Skeletal muscle tissue (tissue), 4 donors: ENCODE results near the gene ANKRD36B. TPM values are rescaled to one million over a fixed set of nuclear protein-coding genes. Genes with fewer than 3 reads are reported as not detected.
A peak's percentile ranks its signal among the peaks of the same experiment; 100 is the strongest.
"Not testable (repeated sequence)": the region's sequence is repeated elsewhere in the genome, so short reads cannot be mapped to it uniquely, and the experiment has no call there.

ENCODE experiments used
- H3K27ac ChIP-seq: one replicate; pipeline ENCODE4 v1.7.0; 2013; ENCODE audit warnings: mild to moderate bottlenecking, low read depth, low read length, inconsistent platforms
- H3K27me3 ChIP-seq, 3 donors: one replicate each; pipeline ENCODE4 v1.7.0; 2013; ENCODE audit warnings: low read length in 3 of 3; ENCODE audit not compliant: control insufficient read depth in 3 of 3, insufficient read depth in 3 of 3
- H3K36me3 ChIP-seq, 3 donors: one replicate each; pipeline ENCODE4 v1.7.0; 2013; ENCODE audit warnings: low read length in 3 of 3; ENCODE audit not compliant: control insufficient read depth in 3 of 3, insufficient read depth in 3 of 3
- H3K4me1 ChIP-seq, 3 donors: one replicate each; pipeline ENCODE4 v1.7.0; 2013; ENCODE audit warnings: low read length in 3 of 3, mild to moderate bottlenecking in 3 of 3; ENCODE audit not compliant: control insufficient read depth in 3 of 3, insufficient read depth in 3 of 3
- H3K4me3 ChIP-seq, 3 donors: one replicate each; pipeline ENCODE4 v1.7.0; 2013; ENCODE audit warnings: low read length in 3 of 3
- H3K9ac ChIP-seq, 3 donors: one replicate each; pipeline ENCODE4 v1.7.0; 2013; ENCODE audit warnings: low read length in 3 of 3, mild to moderate bottlenecking in 3 of 3, moderate library complexity in 2 of 3, low read depth in 1 of 3
- H3K9me3 ChIP-seq, 3 donors: one replicate each; pipeline ENCODE4 v1.7.0; 2013; ENCODE audit warnings: low read length in 3 of 3; ENCODE audit not compliant: control insufficient read depth in 3 of 3
- total RNA-seq: library from RNA; depleted of rRNA; stranded (reverse); fragments of >200 nt; gene quantifications from one replicate; pipeline ENCODE4 v1.2.3, GENCODE V29; 2014
- donor health status: Osteomylitis.

Gene ANKRD36B
- total RNA-seq, 1 donor from 2014 or later = 43.3 TPM

- not testable (repeated sequence) for H3K27me3 ChIP-seq, H3K36me3 ChIP-seq, H3K27ac ChIP-seq, H3K9me3 ChIP-seq, H3K4me3 ChIP-seq, H3K4me1 ChIP-seq, H3K9ac ChIP-seq
Observed at GRCh38 chr2:97605524-97606339, 16.1 kb upstream of the ANKRD36B start.

- not testable (repeated sequence) for H3K9ac ChIP-seq, H3K27ac ChIP-seq, H3K4me3 ChIP-seq, H3K27me3 ChIP-seq, H3K9me3 ChIP-seq, H3K4me1 ChIP-seq, H3K36me3 ChIP-seq
Observed at GRCh38 chr2:97605109-97605508, 15.4 kb upstream of the ANKRD36B start.

DNA sequence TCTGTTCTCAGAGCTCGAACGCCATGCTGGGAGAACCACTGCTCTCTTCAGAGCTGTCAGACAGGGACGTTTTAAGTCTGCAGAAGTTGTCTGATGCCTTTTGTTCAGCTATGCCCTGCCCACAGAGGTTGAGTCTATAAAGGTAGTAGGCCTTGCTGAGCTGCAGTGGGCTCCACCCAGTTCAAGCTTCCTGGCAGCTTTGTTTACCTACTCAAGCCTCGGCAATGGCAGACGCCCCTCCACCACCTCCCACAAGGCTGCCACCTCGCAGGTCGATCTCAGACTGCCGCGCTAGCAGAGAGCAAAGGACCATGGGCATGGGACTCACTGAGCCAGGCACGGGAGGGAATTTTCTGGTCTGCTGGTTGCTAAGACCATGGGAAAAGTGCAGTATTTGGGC lies 11.9 kb upstream of the ANKRD36B start:
- not testable (repeated sequence) for H3K27ac ChIP-seq, H3K36me3 ChIP-seq, H3K27me3 ChIP-seq, H3K9me3 ChIP-seq, H3K4me3 ChIP-seq, H3K9ac ChIP-seq, H3K4me1 ChIP-seq

DNA sequence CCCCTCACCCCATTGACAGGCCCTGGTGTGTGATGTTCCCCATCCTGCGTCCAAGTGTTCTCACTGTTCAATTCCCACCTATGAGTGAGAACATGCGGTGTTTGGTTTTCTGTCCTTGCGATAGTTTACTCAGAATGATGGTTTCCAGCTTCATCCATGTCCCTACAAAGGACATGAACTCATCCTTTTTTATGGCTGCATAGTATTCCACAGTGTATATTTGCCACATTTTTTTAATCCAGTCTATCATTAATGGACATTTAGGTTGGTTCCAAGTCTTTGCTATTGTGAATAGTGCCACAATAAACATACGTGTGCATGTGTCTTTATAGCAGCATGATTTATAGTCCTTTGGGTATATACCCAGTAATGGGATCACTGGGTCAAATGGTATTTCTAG lies 6.5 kb upstream of the ANKRD36B start:
- H3K27ac ChIP-seq, H3K36me3 ChIP-seq, H3K9ac ChIP-seq, H3K27me3 ChIP-seq, H3K9me3 ChIP-seq, H3K4me3 ChIP-seq, H3K4me1 ChIP-seq: not testable (repeated sequence)

- H3K4me1 ChIP-seq, H3K4me3 ChIP-seq: not testable (repeated sequence)
Observed at GRCh38 chr2:97593520-97593919, 3.8 kb upstream of the ANKRD36B start.

GRCh38 chr2:97590515-97591394 lies 1.1 kb upstream of the ANKRD36B start:
- not testable (repeated sequence) for H3K36me3 ChIP-seq, H3K27me3 ChIP-seq, H3K4me1 ChIP-seq, H3K9me3 ChIP-seq
- H3K9ac ChIP-seq = peak overlapping the region; percentile 74 to 90 (median 78)
- peak overlapping the region; percentile 75 to 82 (median 76) for H3K4me3 ChIP-seq
- peak overlapping the region; percentile 74 for H3K27ac ChIP-seq

More at GRCh38 chr2:97593520-97593919, 3.8 kb upstream of the ANKRD36B start:
- not testable (repeated sequence) for H3K9me3 ChIP-seq, H3K27ac ChIP-seq, H3K9ac ChIP-seq, H3K36me3 ChIP-seq, H3K27me3 ChIP-seq

DNA sequence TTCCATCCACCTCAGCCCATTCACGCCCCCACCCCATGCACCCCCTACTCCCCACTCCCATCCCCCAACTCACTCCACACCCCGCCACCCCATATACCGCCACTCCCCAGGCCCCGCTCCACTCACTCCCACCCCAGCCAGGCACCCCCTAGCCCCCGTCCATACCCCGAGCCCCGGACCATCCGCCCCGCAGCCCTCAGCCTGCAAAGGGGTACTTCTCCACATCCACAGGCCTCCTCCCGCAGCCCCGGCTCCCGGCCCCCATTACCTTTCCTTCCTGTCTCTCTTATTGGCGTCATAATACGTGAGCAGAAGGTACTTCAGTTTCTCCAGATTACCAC lies 450 bp downstream of the ANKRD36B start:
- H3K9ac ChIP-seq = peak overlapping the region; percentile 51 to 81 (median 77)

GRCh38 chr2:97565674-97566073 lies 24.0 kb downstream of the ANKRD36B start:
- H3K27me3 ChIP-seq, H3K27ac ChIP-seq, H3K4me1 ChIP-seq, H3K4me3 ChIP-seq, H3K36me3 ChIP-seq, H3K9me3 ChIP-seq, H3K9ac ChIP-seq: not testable (repeated sequence)

More for the DNA sequence above, 450 bp downstream of the ANKRD36B start:
- not testable (repeated sequence) for H3K4me1 ChIP-seq, H3K36me3 ChIP-seq, H3K27me3 ChIP-seq, H3K27ac ChIP-seq, H3K9me3 ChIP-seq
- H3K4me3 ChIP-seq = peak overlapping the region; percentile 75 to 85 (median 79)

DNA sequence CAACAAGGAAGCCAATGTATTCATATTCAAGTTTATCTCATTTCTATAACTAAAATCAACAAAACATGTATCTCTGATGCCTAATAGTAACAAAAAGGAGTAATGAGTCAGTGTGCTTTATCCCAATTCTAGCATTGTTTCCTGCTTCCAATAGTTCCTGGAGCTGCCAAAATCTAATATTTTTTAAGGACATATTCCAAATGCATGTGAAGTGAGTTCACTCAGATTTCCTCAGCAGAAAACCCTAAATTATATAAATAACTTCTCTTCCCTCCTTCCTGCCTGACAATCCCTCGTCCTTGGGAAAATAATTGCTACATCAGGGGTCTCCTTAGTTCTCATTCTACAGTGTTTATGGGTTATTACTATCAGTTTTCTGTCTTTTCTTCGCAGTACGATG lies 37.3 kb downstream of the ANKRD36B start:
- H3K27ac ChIP-seq, H3K4me3 ChIP-seq, H3K36me3 ChIP-seq: not testable (repeated sequence)

GRCh38 chr2:97550498-97550897 lies 39.2 kb downstream of the ANKRD36B start:
- not testable (repeated sequence) for H3K36me3 ChIP-seq, H3K27ac ChIP-seq, H3K4me3 ChIP-seq, H3K4me1 ChIP-seq, H3K9ac ChIP-seq, H3K27me3 ChIP-seq, H3K9me3 ChIP-seq

More for the DNA sequence above, 37.3 kb downstream of the ANKRD36B start:
- not testable (repeated sequence) for H3K9ac ChIP-seq, H3K9me3 ChIP-seq, H3K27me3 ChIP-seq, H3K4me1 ChIP-seq
